Prostate gland (tissue), 2 donors: ENCODE data around the gene VAMP4.

ENCODE experiments used
- CTCF ChIP-seq, 4 experiments: fragments of 200-600 bp in 2 of 4; fragments of 450-650 bp in 2 of 4; sonication (generic) in 2 of 4; IDR thresholded peaks; 1 replicate in 3 of 4; 2 replicates in 1 of 4; pipeline ENCODE4 v1.5.1; 2016 to 2019; ENCODE audit warnings: antibody characterized with exemption in 4 of 4, mild to moderate bottlenecking in 2 of 4, moderate library complexity in 2 of 4
- POLR2AphosphoS5 ChIP-seq: sonication (generic); formaldehyde crosslinking; IDR thresholded peaks from one replicate; pipeline ENCODE4 v1.6.1; 2017; ENCODE audit warnings: antibody characterized with exemption

DNA sequence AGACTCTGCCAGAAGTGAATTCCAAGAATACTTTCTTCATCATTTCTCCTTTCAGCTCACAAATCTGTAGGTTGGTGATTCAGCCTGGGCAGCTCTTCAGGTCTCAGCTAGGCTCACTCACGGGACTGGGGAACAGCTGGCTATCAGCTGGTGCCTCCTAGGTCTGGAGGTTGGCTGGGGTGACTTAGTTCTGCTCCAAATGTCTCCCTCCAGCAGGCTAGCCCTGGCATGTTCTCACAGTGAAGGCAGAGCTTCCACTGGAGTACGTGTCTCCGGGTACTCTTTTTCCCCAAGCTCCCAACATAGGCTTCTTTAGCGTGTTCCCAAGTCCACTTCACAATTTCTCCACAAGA lies 12.5 kb upstream of the VAMP4 start:
- TF ChIP-seq CTCF (IDR thresholded peaks at IDR 0.05) (no peak), POLR2AphosphoS5 (no peak)
